GM23338 (cell line): ENCODE results near the gene DHRSX. TPM values are rescaled to one million over a fixed set of nuclear protein-coding genes. Genes with fewer than 3 reads are reported as not detected.

Experiments
- ATAC-seq: fragments of 200-7000 bp; cut with Tn5 transposase; 3 replicates; pipeline ENCODE4 v1.9.1; 2020
- DNase-seq: peaks from one replicate; pipeline ENCODE4 v3.0.0-alpha.2; 2015; ENCODE audit warnings: low spot score
- H2AFZ ChIP-seq: fragments of 200-600 bp; sonication (generic); 2 replicates; pipeline ENCODE4 v1.8.0; 2016; ENCODE audit warnings: antibody characterized with exemption, mild to moderate bottlenecking, moderate library complexity
- H3F3A ChIP-seq: fragments of 200-600 bp; sonication (generic); replicated peaks from 2 replicates; pipeline ENCODE4 v1.8.0; 2017; ENCODE audit warnings: antibody characterized with exemption, mixed run types, low read depth
- H3K27ac ChIP-seq: fragments of 200-600 bp; sonication (generic); 2 replicates; pipeline ENCODE4 v1.6.1; 2016; ENCODE audit warnings: low read depth
- H3K27me3 ChIP-seq: fragments of 200-600 bp; sonication (generic); 2 replicates; pipeline ENCODE4 v1.8.0; 2016; ENCODE audit warnings: mild to moderate bottlenecking, mixed run types, moderate library complexity; ENCODE audit not compliant: insufficient read depth
- H3K36me3 ChIP-seq: fragments of 200-600 bp; sonication (generic); 2 replicates; pipeline ENCODE4 v1.8.0; 2016; ENCODE audit warnings: mild to moderate bottlenecking; ENCODE audit not compliant: insufficient read depth
- H3K4me1 ChIP-seq: fragments of 200-600 bp; sonication (generic); 2 replicates; pipeline ENCODE4 v1.8.0; 2016; ENCODE audit warnings: mild to moderate bottlenecking, moderate library complexity; ENCODE audit not compliant: insufficient read depth
- H3K4me2 ChIP-seq: fragments of 200-600 bp; sonication (generic); 2 replicates; pipeline ENCODE4 v1.7.1; 2017; ENCODE audit warnings: mixed run types
- H3K4me3 ChIP-seq: fragments of 200-600 bp; sonication (generic); 2 replicates; pipeline ENCODE4 v1.6.1; 2016; ENCODE audit warnings: mixed run types
- H3K79me2 ChIP-seq: fragments of 200-600 bp; sonication (generic); replicated peaks from 2 replicates; pipeline ENCODE4 v1.8.0; 2017; ENCODE audit warnings: mild to moderate bottlenecking; ENCODE audit not compliant: insufficient read depth
- H3K9me2 ChIP-seq: fragments of 200-600 bp; sonication (generic); 2 replicates; pipeline ENCODE4 v1.8.0; 2017; ENCODE audit not compliant: insufficient read depth
- H4K20me1 ChIP-seq: fragments of 200-600 bp; sonication (generic); replicated peaks from 2 replicates; pipeline ENCODE4 v1.8.0; 2017; ENCODE audit warnings: mild to moderate bottlenecking; ENCODE audit not compliant: insufficient read depth
- H3K27ac Mint-ChIP-seq: 2 replicates; pipeline ENCODE4 v1.8.0; 2020; ENCODE audit warnings: inconsistent platforms, mild to moderate bottlenecking, moderate library complexity, mixed read lengths
- H3K27me3 Mint-ChIP-seq: 3 replicates; pipeline ENCODE4 v1.8.0; 2022; ENCODE audit warnings: low read depth, mild to moderate bottlenecking, moderate library complexity, mixed read lengths, inconsistent platforms; ENCODE audit not compliant: insufficient read depth, poor library complexity
- H3K36me3 Mint-ChIP-seq: 3 replicates; pipeline ENCODE4 v1.8.0; 2021; ENCODE audit warnings: low read depth, mild to moderate bottlenecking, inconsistent platforms, moderate library complexity, mixed read lengths
- H3K4me1 Mint-ChIP-seq: 3 replicates; pipeline ENCODE4 v1.8.0; 2020; ENCODE audit warnings: mild to moderate bottlenecking, inconsistent platforms, mixed read lengths
- H3K4me3 Mint-ChIP-seq: 3 replicates; pipeline ENCODE4 v1.8.0; 2021; ENCODE audit warnings: moderate library complexity, mild to moderate bottlenecking, inconsistent platforms, mixed read lengths
- H3K9me3 Mint-ChIP-seq: 3 replicates; pipeline ENCODE4 v1.8.0; 2020; ENCODE audit warnings: moderate library complexity, mild to moderate bottlenecking, inconsistent platforms, mixed read lengths
- CREB1 ChIP-seq: fragments of 250-450 bp; sonication (Bioruptor Pico); IDR thresholded peaks from 2 replicates; pipeline ENCODE4 v1.5.0; 2020; ENCODE audit warnings: low read depth, mild to moderate bottlenecking, moderate library complexity
- CTCF ChIP-seq, 2 experiments: fragments of 200-600 bp in 1 of 2; sonication (generic) in 1 of 2; conservative IDR thresholded peaks; 2 replicates each; pipeline versions ENCODE4 v1.5.1 to v1.6.1; 2016 to 2017; ENCODE audit warnings: antibody characterized with exemption in 2 of 2, low read depth in 2 of 2, mild to moderate bottlenecking in 2 of 2, moderate library complexity in 1 of 2
- EZH2 ChIP-seq: fragments of 200-600 bp; sonication (generic); IDR thresholded peaks from one replicate; pipeline ENCODE4 v1.8.0; 2017; ENCODE audit warnings: antibody characterized with exemption, mild to moderate bottlenecking, low read depth; ENCODE audit not compliant: unreplicated experiment
- EZH2phosphoT487 ChIP-seq: fragments of 200-600 bp; sonication (generic); IDR thresholded peaks from one replicate; pipeline ENCODE4 v1.8.1; 2018; ENCODE audit warnings: antibody characterized with exemption; ENCODE audit not compliant: unreplicated experiment
- JUNB ChIP-seq: IDR thresholded peaks from one replicate; pipeline ENCODE4 v1.6.1; 2016; ENCODE audit warnings: antibody characterized with exemption; ENCODE audit not compliant: unreplicated experiment
- NANOG ChIP-seq: IDR thresholded peaks from 2 replicates; pipeline ENCODE4 v1.6.1; 2016; ENCODE audit warnings: antibody characterized with exemption, borderline replicate concordance
- POLR2AphosphoS5 ChIP-seq: IDR thresholded peaks from 2 replicates; pipeline ENCODE4 v1.6.1; 2016; ENCODE audit warnings: antibody characterized with exemption, low read depth
- STAT1 ChIP-seq: IDR thresholded peaks from one replicate; pipeline ENCODE4 v1.6.1; 2016; ENCODE audit warnings: antibody characterized with exemption; ENCODE audit not compliant: unreplicated experiment
- ZNF114 ChIP-seq: fragments of 250-450 bp; sonication (Bioruptor Pico); IDR thresholded peaks from 2 replicates; pipeline ENCODE4 v1.5.0; 2020; ENCODE audit warnings: mild to moderate bottlenecking, moderate library complexity
- ZNF331 ChIP-seq: fragments of 250-450 bp; sonication (Bioruptor Pico); IDR thresholded peaks from 2 replicates; pipeline ENCODE4 v1.5.0; 2020; ENCODE audit warnings: low read depth, mild to moderate bottlenecking, moderate library complexity
- ZNF462 ChIP-seq: fragments of 250-450 bp; sonication (Bioruptor Pico); IDR thresholded peaks from 2 replicates; pipeline ENCODE4 v1.5.0; 2020; ENCODE audit warnings: mild to moderate bottlenecking, moderate library complexity
- polyA plus RNA-seq: library from polyadenylated mRNA; unstranded; fragments of >200 nt; fragmentation: Nextera tagmentation; extraction: Ambion mirVana; gene quantifications from 2 replicates; pipeline ENCODE4 v1.2.1, GENCODE V29; 2016
- total RNA-seq: library from RNA; depleted of rRNA; stranded (reverse); fragments of >200 nt; shearing (Covaris generic); gene quantifications from 2 replicates; pipeline ENCODE4 v1.2.3, GENCODE V29; 2014
- TF ChIP-seq, protein P1 (sequence below): IDR thresholded peaks from one replicate; pipeline ENCODE4 v1.6.1; 2018; ENCODE audit warnings: antibody characterized with exemption; ENCODE audit not compliant: unreplicated experiment
- TF ChIP-seq, protein P2 (sequence below): IDR thresholded peaks from 2 replicates; pipeline ENCODE4 v1.6.1; 2016; ENCODE audit warnings: antibody characterized with exemption

The DHRSX gene
- total and polyA plus RNA-seq, 2 experiments from 2014 or later, result 33.9 to 43.0 TPM

DNA sequence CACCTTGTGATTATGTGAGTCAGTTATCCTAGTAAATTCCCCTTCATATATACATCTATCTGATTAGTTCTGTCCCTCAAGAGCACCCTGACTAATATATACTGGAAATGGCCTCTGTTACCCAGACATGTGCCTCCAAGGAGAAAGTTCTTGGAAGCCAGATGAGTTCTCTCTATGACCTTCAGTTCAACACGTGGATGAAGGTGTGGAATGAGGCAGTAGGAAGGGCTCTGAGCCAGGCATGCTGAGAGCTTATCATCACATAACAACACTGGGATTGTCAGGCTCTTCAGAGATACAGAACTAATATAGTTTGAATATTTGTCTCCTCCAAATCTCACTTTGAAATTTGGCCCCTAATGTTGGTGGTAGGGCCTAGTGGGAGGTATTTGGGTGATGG, 44.4 kb upstream of the DHRSX start:
- H3K9me3 Mint-ChIP-seq, result peaks cover 44% of the 10 kb centered on the region
- no peak overlapping the region for H3K4me3 Mint-ChIP-seq
- no peak overlapping the region for H3K27ac Mint-ChIP-seq
- H3K36me3 Mint-ChIP-seq, result peaks cover 39% of the 10 kb centered on the region
- Histone ChIP-seq H3F3A (0 out of 2 replicates have a peak, but pooled peaks cover 3% of the 10 kb centered on the region), H3K27me3 (no peaks in the 10 kb centered on the region), H4K20me1 (no peaks in the 10 kb centered on the region), H3K36me3 (no peaks in the 10 kb centered on the region), H3K4me1 (peaks cover 16% of the 10 kb centered on the region), H2AFZ (no peak overlapping the region), H3K4me3 (no peak overlapping the region), H3K79me2 (no peaks in the 10 kb centered on the region), H3K9me2 (no peaks in the 10 kb centered on the region), H3K4me2 (no peak overlapping the region), H3K27ac (no peak overlapping the region)
- H3K27me3 Mint-ChIP-seq, result peaks cover 6% of the 10 kb centered on the region
- TF ChIP-seq, protein P1, sequence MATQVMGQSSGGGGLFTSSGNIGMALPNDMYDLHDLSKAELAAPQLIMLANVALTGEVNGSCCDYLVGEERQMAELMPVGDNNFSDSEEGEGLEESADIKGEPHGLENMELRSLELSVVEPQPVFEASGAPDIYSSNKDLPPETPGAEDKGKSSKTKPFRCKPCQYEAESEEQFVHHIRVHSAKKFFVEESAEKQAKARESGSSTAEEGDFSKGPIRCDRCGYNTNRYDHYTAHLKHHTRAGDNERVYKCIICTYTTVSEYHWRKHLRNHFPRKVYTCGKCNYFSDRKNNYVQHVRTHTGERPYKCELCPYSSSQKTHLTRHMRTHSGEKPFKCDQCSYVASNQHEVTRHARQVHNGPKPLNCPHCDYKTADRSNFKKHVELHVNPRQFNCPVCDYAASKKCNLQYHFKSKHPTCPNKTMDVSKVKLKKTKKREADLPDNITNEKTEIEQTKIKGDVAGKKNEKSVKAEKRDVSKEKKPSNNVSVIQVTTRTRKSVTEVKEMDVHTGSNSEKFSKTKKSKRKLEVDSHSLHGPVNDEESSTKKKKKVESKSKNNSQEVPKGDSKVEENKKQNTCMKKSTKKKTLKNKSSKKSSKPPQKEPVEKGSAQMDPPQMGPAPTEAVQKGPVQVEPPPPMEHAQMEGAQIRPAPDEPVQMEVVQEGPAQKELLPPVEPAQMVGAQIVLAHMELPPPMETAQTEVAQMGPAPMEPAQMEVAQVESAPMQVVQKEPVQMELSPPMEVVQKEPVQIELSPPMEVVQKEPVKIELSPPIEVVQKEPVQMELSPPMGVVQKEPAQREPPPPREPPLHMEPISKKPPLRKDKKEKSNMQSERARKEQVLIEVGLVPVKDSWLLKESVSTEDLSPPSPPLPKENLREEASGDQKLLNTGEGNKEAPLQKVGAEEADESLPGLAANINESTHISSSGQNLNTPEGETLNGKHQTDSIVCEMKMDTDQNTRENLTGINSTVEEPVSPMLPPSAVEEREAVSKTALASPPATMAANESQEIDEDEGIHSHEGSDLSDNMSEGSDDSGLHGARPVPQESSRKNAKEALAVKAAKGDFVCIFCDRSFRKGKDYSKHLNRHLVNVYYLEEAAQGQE, result no peak
- no peak for TF ChIP-seq STAT1
- TF ChIP-seq POLR2AphosphoS5, result no peak
- no peak for TF ChIP-seq ZNF462 (CRISPR knock-in tag)
- TF ChIP-seq CTCF (conservative IDR thresholded peaks at IDR 0.05; ENCODE audit: low read depth in 2 of 2), result no peak
- TF ChIP-seq CREB1 (CRISPR knock-in tag), result no peak
- no peak for TF ChIP-seq JUNB
- TF ChIP-seq ZNF114 (CRISPR knock-in tag), result no peak
- TF ChIP-seq EZH2phosphoT487, result no peak
- TF ChIP-seq, protein P2, sequence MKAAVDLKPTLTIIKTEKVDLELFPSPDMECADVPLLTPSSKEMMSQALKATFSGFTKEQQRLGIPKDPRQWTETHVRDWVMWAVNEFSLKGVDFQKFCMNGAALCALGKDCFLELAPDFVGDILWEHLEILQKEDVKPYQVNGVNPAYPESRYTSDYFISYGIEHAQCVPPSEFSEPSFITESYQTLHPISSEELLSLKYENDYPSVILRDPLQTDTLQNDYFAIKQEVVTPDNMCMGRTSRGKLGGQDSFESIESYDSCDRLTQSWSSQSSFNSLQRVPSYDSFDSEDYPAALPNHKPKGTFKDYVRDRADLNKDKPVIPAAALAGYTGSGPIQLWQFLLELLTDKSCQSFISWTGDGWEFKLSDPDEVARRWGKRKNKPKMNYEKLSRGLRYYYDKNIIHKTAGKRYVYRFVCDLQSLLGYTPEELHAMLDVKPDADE, result no peak
- TF ChIP-seq ZNF331 (CRISPR knock-in tag), result no peak
- no peak for TF ChIP-seq NANOG
- no peak for TF ChIP-seq EZH2
- peaks cover 16% of the 10 kb centered on the region for H3K4me1 Mint-ChIP-seq
- no peak for DNase-seq
- no peak for ATAC-seq
